ENCODE results near the gene C1QL1.

The C1QL1 gene

DNA sequence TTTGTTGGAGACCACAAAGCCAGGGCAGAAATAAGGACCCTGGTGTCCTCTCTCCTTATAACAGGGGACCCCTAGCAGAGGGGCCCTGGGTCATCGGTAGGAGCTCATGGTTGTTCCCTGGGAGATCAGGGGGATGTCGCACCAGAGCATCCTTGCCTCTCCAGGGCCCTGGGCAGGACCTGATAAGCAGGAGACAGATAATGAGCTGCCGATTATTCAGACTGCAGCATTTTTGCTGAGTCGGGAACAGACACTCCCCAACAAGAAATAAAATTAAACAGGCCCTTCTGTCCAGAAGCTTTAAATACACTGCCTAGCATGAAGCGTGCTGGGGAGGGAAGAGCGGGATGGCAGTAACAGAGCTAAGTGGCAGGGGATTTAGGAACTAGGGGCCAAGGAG lies 37.4 kb downstream of the C1QL1 start:
- no peak for DNase-seq (ENCODE audit: low spot score)

GRCh38 chr17:44928950-44929720 lies 39.0 kb downstream of the C1QL1 start:
- no peak for DNase-seq (ENCODE audit: low spot score)

GRCh38 chr17:44928136-44928535 lies 40.0 kb downstream of the C1QL1 start:
- DNase-seq (ENCODE audit: low spot score): no peak

DNA sequence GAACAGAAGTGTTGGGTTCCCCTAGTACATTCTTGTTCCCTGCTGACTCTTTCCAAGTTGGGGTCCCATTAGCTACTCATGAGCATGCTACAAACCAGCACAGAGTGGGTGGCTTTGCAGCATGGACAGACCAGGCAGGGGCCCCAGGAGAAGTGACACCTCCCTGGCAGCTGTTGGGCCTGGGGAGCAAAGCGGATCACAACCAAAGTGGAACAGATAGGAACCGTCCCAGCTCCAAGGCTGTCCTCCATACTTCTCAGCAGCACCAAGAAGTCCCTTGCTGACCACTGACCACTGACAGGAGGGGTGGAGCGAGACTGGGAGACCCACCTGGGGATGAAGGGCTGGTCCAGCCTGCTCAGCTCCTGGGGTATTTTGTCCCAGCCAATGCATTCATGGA lies 40.4 kb downstream of the C1QL1 start:
- DNase-seq (ENCODE audit: low spot score): no peak

DNA sequence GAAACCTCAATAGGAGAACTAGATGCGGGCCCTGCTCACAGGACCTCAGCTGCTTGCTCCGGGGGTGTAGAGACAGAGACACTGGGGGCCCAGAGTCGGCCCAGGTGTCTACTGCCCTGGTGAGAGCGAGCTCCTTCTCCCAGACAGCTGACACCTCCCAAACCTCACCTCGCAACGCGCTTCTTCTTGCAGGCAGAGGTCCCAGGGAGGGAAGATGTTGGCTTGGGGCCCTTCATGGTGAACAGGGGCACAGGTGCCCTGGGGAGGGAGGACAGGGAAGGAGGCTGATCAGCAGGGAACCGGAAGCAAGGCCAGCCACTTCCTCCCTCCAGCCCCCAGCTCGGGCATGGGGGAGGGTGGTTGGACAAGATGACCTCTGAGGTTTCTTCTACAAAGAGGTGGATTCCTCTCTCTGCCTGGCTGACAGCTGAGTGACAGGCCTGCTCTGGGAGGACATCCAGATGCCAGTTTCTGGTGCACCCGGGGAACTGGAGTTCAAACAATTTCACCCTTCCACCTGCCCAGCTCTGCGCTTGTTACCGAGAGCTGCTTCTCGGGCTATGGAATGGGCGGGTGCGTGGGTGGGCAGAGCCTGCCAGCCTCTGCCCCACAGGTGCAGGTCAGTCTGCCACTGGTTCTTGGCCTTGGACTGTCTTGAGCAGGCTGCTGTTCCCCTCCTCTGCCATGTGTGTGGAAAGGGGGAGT lies 41.1 kb downstream of the C1QL1 start:
- no peak for DNase-seq (ENCODE audit: low spot score)

DNA sequence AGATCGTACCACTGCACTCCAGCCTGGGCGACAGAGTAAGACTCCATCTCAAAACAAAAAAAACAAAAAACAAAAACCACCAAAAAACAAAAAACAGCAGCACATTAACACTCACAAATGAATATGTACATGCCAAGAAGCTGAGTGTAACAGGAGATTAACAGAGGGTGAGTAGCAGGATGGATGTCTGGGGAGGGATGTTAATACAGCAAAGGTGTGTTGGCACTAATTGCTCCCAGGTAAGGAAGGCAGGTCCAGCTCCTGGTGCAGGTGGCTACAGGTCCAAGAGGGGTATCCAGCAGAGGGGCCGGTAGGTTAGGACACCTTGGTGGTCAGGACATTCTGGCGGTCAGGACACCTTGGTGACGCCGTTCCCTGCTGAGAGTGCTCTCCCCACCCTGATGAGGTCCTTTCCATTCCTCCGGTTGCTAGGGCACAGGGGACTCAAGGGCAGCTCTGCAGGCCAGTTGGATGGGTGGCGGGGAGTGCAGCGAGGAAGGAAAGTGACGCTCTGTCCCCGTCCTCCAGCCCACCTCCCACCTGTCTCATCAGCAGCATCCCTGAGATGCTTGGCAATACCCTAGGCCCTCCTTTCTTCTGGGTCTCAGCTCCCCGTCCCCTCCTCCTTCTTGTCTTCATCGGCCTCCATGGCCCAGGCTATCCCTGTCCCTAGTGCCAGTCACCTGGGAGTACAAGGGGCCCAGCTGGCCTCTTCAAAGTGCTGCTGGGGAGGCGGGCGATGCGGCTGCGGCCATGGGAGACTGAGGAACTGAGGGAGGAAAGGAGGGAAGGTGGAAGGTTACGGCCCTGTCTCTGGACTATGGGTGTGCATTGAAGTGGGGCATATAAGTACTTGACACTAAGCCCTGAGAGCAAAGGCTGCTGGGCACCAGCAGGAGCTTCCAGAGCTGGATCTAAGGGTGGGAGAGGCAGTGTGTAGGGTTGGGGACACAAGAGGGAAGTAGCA lies 42.1 kb downstream of the C1QL1 start:
- DNase-seq (ENCODE audit: low spot score): no peak

DNA sequence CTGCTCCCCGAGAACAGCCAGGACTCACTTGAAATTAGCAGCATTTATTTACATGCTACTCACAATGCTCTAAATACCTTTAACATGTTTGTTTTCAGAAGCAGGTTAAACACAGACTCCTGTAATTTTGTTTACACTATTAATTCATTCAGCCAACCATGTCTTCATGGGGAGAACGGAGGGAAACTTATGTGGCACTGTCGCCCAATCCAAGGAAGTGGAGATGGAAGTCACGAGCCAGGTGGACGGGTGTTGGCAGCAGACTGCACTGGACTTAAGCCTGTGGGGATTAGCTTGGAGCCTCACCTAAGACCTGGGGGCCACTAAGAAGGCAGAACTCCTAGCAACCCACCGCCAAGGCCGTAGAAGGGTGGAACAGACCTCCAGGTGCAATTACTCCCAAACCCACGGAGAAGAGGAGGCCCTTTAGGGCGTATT lies 44.0 kb downstream of the C1QL1 start:
- DNase-seq (ENCODE audit: low spot score): no peak

GRCh38 chr17:44922746-44923470 lies 45.2 kb downstream of the C1QL1 start:
- DNase-seq (ENCODE audit: low spot score): no peak

DNA sequence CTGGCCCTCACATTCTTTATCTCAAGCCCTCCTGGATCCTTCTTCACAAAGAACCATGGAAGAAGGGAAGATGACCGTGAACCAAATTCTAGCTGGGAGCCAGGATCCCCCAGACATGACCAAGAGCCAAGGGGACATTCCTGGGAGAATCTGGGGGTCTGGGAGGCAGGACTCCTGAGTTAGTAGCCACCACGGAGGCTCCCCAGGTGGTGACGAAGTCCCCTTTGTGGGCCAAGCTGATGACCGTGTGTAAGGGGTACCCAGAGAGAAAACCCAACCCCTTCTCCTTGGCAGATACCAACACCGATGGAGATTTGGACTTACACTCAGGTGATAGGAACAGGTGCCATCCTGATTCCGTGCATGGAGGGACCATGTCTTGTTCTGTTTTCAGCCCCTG lies 46.0 kb downstream of the C1QL1 start:
- no peak for DNase-seq (ENCODE audit: low spot score)

- DNase-seq (ENCODE audit: low spot score): no peak
Observed at GRCh38 chr17:44921122-44921882, 46.8 kb downstream of the C1QL1 start.

GRCh38 chr17:44920565-44920940 lies 47.5 kb downstream of the C1QL1 start:
- DNase-seq (ENCODE audit: low spot score): no peak

- DNase-seq (ENCODE audit: low spot score): peak; percentile 78
Observed at GRCh38 chr17:44919885-44920564, 48.1 kb downstream of the C1QL1 start.

DNA sequence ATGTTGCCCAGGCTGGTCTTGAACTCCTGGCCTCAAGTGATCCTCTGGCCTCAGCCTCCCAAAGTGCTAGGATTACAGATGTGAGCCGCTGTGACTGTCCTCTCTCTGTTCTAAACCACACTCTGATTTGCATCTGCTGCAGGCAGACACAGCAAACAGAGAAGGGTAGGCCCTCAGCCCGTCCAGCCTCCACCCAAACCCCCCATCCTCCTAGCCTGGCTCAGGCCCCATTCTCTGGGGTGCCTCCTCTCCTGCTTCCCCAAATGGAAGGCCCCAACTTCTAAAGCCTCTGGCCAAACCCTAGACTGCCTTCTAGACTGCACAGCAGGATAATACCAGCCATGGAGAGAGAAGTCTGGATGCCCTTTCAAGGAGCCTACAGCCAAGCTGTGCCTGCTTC lies 48.7 kb downstream of the C1QL1 start:
- no peak for DNase-seq (ENCODE audit: low spot score)

GRCh38 chr17:44918006-44918405 lies 50.1 kb downstream of the C1QL1 start:
- no peak for DNase-seq (ENCODE audit: low spot score)

GRCh38 chr17:44917456-44917855 lies 50.6 kb downstream of the C1QL1 start:
- DNase-seq (ENCODE audit: low spot score): no peak

DNA sequence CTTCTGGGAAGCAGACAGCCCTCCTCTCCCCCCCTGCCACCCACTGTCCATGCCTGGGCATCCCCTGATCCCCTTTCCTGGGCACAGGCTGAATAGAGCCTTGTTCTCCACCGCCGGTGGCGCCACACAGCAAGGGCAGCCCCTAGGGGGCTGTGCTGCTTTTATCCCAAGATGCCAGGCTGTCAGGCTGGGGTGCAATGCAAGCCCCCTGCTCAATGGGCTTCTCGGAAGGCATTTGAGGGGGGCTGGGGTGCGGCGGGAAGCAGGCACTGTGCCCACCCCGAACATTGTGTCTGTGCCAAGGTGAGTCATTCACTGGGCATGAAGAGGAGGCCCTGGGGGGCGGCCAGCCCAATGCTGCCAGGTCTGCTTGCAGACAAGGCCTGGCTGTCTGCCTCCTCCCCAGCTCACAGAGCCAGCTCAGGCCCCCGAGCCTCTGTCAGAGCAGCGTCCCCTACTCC lies 51.3 kb downstream of the C1QL1 start:
- DNase-seq (ENCODE audit: low spot score): peak; percentile 82

- no peak for DNase-seq (ENCODE audit: low spot score)
Observed at GRCh38 chr17:44915862-44916780, 52.0 kb downstream of the C1QL1 start.

DNA sequence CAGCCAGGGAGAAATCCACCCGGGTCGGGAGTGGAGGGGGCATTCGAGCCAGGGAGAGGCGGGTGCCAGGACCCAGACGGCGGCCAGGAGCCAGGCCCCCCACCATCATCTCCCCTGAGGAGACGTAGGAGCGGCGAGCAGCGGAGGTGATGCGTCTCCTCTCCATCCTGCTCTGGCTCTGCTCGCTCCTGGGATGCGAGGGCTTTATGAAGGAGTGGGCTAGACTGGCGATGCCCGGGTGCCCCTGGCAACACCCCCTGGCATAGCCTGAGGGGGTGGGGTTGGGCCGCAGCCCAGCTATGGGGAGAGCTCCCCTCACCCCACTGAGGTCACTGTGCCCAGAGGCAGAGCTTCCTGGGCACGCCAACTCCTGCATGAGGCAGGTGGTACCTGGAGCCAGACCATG lies 52.8 kb downstream of the C1QL1 start, which contains the start of gene GFAP:
Gene GFAP (minus strand): TSS at position 180 of the 406 bp plus-strand sequence. CDS start 14 bp downstream, at position 166.
- peak; percentile 61 for DNase-seq (ENCODE audit: low spot score)

GRCh38 chr17:44914698-44915271 lies 53.3 kb downstream of the C1QL1 start:
- no peak for DNase-seq (ENCODE audit: low spot score)

All from globus pallidus (tissue), 1 donor.